PC-9 (cell line): Measurements from ENCODE around the gene NAA10. TPM values are rescaled to one million over a fixed set of nuclear protein-coding genes. Genes with fewer than 3 reads are reported as not detected.

Experiments used
- BruUV-seq: library from RNA; stranded (reverse); fragments of 400-500 nt; replicated peaks from 2 replicates; lab custom pipeline; 2021; lab: Mats Ljungman, UMichigan
- CTCF ChIA-PET: fragments of 300-600 bp; sonication (Branson Sonifier 250); formaldehyde crosslinking; loops from one replicate; lab custom pipeline; 2022; ENCODE audit warnings: antibody characterized with exemption; lab: Charles Lee
- POLR2A ChIA-PET: fragments of 300-600 bp; sonication (Branson Sonifier 250); formaldehyde crosslinking; loops from one replicate; lab custom pipeline; 2022; ENCODE audit warnings: antibody characterized with exemption; ENCODE audit not compliant: unreplicated experiment; lab: Charles Lee
- DNase-seq, 2 experiments: peaks; one replicate each; pipeline versions ENCODE4 v3.0.0 to v3.0.0-alpha.2; 2015 to 2022; ENCODE audit warnings: mixed read lengths in 1 of 2
- H2AFZ ChIP-seq: fragments of 200-600 bp; sonication (generic); 2 replicates; pipeline ENCODE4 v1.8.1; 2017; ENCODE audit warnings: antibody characterized with exemption
- H3F3A ChIP-seq: fragments of 200-600 bp; sonication (generic); 2 replicates; pipeline ENCODE4 v1.8.1; 2017; ENCODE audit warnings: antibody characterized with exemption, mild to moderate bottlenecking, low read depth; ENCODE audit not compliant: insufficient read depth
- H3K27ac ChIP-seq: fragments of 200-600 bp; sonication (generic); 2 replicates; pipeline ENCODE4 v1.6.1; 2016; ENCODE audit warnings: mixed run types
- H3K27me3 ChIP-seq: fragments of 200-600 bp; sonication (generic); 2 replicates; pipeline ENCODE4 v1.6.1; 2016; ENCODE audit warnings: low read depth, mixed run types; ENCODE audit not compliant: insufficient read depth
- H3K36me3 ChIP-seq: fragments of 200-600 bp; sonication (generic); 2 replicates; pipeline ENCODE4 v1.6.1; 2016; ENCODE audit warnings: low read depth, mixed run types
- H3K4me1 ChIP-seq: fragments of 200-600 bp; sonication (generic); replicated peaks from 2 replicates; pipeline ENCODE4 v1.6.1; 2016; ENCODE audit warnings: mixed run types; ENCODE audit not compliant: insufficient read depth
- H3K4me2 ChIP-seq: fragments of 200-600 bp; sonication (generic); 2 replicates; pipeline ENCODE4 v1.6.1; 2017; ENCODE audit warnings: mixed run types
- H3K4me3 ChIP-seq: fragments of 200-600 bp; sonication (generic); 2 replicates; pipeline ENCODE4 v1.6.1; 2016; ENCODE audit warnings: mixed run types
- H3K79me2 ChIP-seq: fragments of 200-600 bp; sonication (generic); 2 replicates; pipeline ENCODE4 v1.6.1; 2017; ENCODE audit warnings: low read depth, mixed run types
- H3K9me2 ChIP-seq: fragments of 200-600 bp; sonication (generic); 2 replicates; pipeline ENCODE4 v1.8.1; 2017; ENCODE audit warnings: mild to moderate bottlenecking; ENCODE audit not compliant: insufficient read depth
- H3K9me3 ChIP-seq: fragments of 200-600 bp; sonication (generic); 2 replicates; pipeline ENCODE4 v1.8.1; 2016; ENCODE audit warnings: low read depth; ENCODE audit not compliant: insufficient read depth
- H4K20me1 ChIP-seq: fragments of 200-600 bp; sonication (generic); 2 replicates; pipeline ENCODE4 v1.8.1; 2017; ENCODE audit not compliant: insufficient read depth
- CTCF ChIP-seq: fragments of 200-600 bp; sonication (generic); conservative IDR thresholded peaks from 2 replicates; pipeline ENCODE4 v1.6.1; 2017; ENCODE audit warnings: mixed run types, antibody characterized with exemption, mild to moderate bottlenecking, moderate library complexity
- EZH2 ChIP-seq: fragments of 200-600 bp; sonication (generic); IDR thresholded peaks from 2 replicates; pipeline ENCODE4 v1.8.0; 2017; ENCODE audit warnings: antibody characterized with exemption, low read depth
- intact Hi-C: fragments of 100-400 bp; cut with micrococcal nuclease; formaldehyde crosslinking; loops from one replicate; pipeline ENCODE4 v1.10.0; 2022; ENCODE audit not compliant: unreplicated experiment
- total RNA-seq: library from RNA; stranded (reverse); gene quantifications from 2 replicates; pipeline ENCODE4 v1.2.3, GENCODE V29; 2021

Gene NAA10
- total RNA-seq, 1 experiment from 2014 or later = 181 TPM

GRCh38 chrX:153954558-153955227 is 19.9 kb upstream of the NAA10 start:
- ChIA-PET POLR2A (no interaction called here), CTCF (no interaction called here)
- Histone ChIP-seq H3K27ac (no peak overlapping the region), H3K9me3 (no peaks in the 10 kb centered on the region), H2AFZ (no peak overlapping the region), H3K36me3 (no peaks in the 10 kb centered on the region), H3K9me2 (no peaks in the 10 kb centered on the region), H4K20me1 (peaks cover 9% of the 10 kb centered on the region; the same call in 1 of the 2 replicates), H3K4me3 (no peak overlapping the region), H3K27me3 (no peaks in the 10 kb centered on the region), H3F3A (no peaks in the 10 kb centered on the region), H3K4me1 (no peaks in the 10 kb centered on the region), H3K79me2 (no peaks in the 10 kb centered on the region), H3K4me2 (no peak overlapping the region)
- TF ChIP-seq EZH2 (no peak), CTCF (no peak)
- intact Hi-C loops = loop anchor here (5.0 kb wide), 1 partner anchor 247 kb away; no protein-coding TSS in a partner anchor
- BruUV-seq = no TSS peak
- no peak for DNase-seq

- TF ChIP-seq EZH2 = no peak
- H3K36me3 ChIP-seq = no peaks in the 10 kb centered on the region
- CTCF ChIA-PET = no interaction called here
- H3K4me2 ChIP-seq = no peak overlapping the region
- no peaks in the 10 kb centered on the region for H3K4me1 ChIP-seq
- H3K27me3 ChIP-seq = no peaks in the 10 kb centered on the region
- POLR2A ChIA-PET = no interaction called here
- H2AFZ ChIP-seq = no peak overlapping the region
- no peaks in the 10 kb centered on the region for H3F3A ChIP-seq
- intact Hi-C loops = loop anchor here (5.0 kb wide), 1 partner anchor 247 kb away; no protein-coding TSS in a partner anchor
- H4K20me1 ChIP-seq = peaks cover 9% of the 10 kb centered on the region; the same call in 1 of the 2 replicates
- H3K4me3 ChIP-seq = no peak overlapping the region
- H3K9me2 ChIP-seq = no peaks in the 10 kb centered on the region
- no TSS peak for BruUV-seq
- no peaks in the 10 kb centered on the region for H3K9me3 ChIP-seq
- no peak overlapping the region for H3K27ac ChIP-seq
- no peaks in the 10 kb centered on the region for H3K79me2 ChIP-seq
- DNase-seq = no peak
Observed at GRCh38 chrX:153953892-153954557, 19.2 kb upstream of the NAA10 start.

GRCh38 chrX:153953342-153953830 is 18.5 kb upstream of the NAA10 start:
- no TSS peak for BruUV-seq
- DNase-seq = peak in 1 of 2 experiments; percentile 70
- ChIA-PET POLR2A (no interaction called here), CTCF (no interaction called here)
- peaks cover 9% of the 10 kb centered on the region; the same call in 1 of the 2 replicates for H4K20me1 ChIP-seq
- H3K9me3 ChIP-seq = no peaks in the 10 kb centered on the region
- H2AFZ ChIP-seq = no peak overlapping the region
- H3K4me1 ChIP-seq = no peaks in the 10 kb centered on the region
- no peak overlapping the region for H3K4me3 ChIP-seq
- H3K4me2 ChIP-seq = no peak overlapping the region
- H3K36me3 ChIP-seq = no peaks in the 10 kb centered on the region
- no peak for TF ChIP-seq EZH2
- TF ChIP-seq CTCF = peak; percentile 95
- H3K27me3 ChIP-seq = no peaks in the 10 kb centered on the region
- H3K27ac ChIP-seq = no peak overlapping the region
- intact Hi-C loops = loop anchor here (5.0 kb wide), 1 partner anchor 246 kb away; no protein-coding TSS in a partner anchor
- H3F3A ChIP-seq = no peaks in the 10 kb centered on the region
- H3K79me2 ChIP-seq = no peaks in the 10 kb centered on the region
- H3K9me2 ChIP-seq = no peaks in the 10 kb centered on the region
